ENCODE results near the gene RAB6B.

Gene RAB6B

DNA sequence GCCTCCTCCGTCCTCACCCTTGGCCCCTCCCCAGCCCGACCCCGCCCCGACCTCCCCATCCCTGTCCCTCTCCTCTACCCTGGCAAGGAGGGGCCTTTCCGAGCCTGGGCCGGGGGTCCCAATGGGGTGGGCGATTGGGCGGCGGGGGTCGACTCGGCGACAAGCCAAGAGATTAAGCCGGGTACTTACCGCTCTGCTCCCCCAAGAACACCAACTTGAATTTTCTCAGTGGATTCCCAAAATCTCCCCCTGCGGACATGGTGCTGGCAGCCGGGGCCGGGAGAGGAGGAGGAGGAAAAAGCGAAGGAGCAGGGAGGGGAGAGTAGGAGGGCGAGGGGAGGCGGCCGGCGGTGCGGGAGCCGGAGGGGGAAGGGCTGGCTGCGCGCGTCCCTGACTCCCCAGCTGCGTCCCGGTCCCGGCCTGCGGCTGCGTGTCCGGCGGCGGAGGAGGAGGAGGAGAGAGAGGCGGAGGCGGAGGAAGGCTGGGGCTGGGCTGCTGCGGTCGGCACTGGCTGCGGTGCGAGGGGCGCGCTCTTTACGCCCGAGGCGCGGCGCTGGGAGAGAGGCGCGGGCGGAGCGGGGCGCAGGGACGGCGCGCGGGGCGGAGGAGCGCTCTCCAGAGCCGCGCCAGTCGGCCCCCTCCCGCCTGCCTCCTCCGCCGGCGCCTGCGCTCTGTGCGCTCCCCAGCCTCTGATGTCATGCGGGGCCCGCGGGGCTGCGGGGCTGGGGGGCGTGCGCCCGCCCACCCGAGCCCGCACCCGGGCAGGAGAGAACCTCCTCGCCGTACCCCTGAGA is at the start of gene RAB6B:
RAB6B (minus strand) TSS at position 675 of the 794 bp plus-strand sequence; CDS start at position 259, 416 bp downstream.
- DNase-seq (ENCODE audit: low read depth, low spot score) = no peak

- peak; percentile 93 for DNase-seq (ENCODE audit: low read depth, low spot score)
These were observed 49.1 kb upstream of the RAB6B start for GRCh38 chr3:133944641-133945380.

DNA sequence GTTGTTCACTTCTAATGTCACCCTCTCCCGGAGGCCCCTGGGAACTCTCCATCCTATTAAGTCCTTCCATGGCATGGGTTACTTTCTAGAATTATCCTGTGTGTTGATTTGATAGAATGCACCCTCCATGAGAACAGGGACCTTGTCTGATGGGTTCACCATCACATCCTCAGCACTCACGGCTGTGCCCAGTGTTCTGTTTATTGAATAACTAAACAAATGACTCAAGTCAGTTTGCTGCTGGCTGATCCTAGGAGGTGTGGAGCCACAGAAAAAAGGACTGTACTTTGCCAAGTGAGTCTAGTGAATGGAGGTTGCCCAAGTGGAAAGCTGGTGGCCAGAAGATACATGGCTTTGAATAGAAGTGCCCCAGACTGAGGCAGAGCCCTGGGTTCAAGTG is 48.5 kb upstream of the RAB6B start:
- no peak for DNase-seq (ENCODE audit: low read depth, low spot score)

- DNase-seq (ENCODE audit: low read depth, low spot score) = no peak
These were observed 48.0 kb upstream of the RAB6B start for GRCh38 chr3:133943639-133944141.

GRCh38 chr3:133943031-133943535 is 47.4 kb upstream of the RAB6B start:
- DNase-seq (ENCODE audit: low read depth, low spot score) = no peak

- no peak for DNase-seq (ENCODE audit: low read depth, low spot score)
These were observed 45.7 kb upstream of the RAB6B start for GRCh38 chr3:133941415-133941821.

GRCh38 chr3:133940536-133940935 is 44.9 kb upstream of the RAB6B start:
- no peak for DNase-seq (ENCODE audit: low read depth, low spot score)

- no peak for DNase-seq (ENCODE audit: low read depth, low spot score)
These were observed 43.8 kb upstream of the RAB6B start for GRCh38 chr3:133939463-133939835.

GRCh38 chr3:133938770-133939462 is 43.2 kb upstream of the RAB6B start:
- no peak for DNase-seq (ENCODE audit: low read depth, low spot score)

- DNase-seq (ENCODE audit: low read depth, low spot score) = no peak
These were observed 42.3 kb upstream of the RAB6B start for GRCh38 chr3:133937756-133938601.

DNA sequence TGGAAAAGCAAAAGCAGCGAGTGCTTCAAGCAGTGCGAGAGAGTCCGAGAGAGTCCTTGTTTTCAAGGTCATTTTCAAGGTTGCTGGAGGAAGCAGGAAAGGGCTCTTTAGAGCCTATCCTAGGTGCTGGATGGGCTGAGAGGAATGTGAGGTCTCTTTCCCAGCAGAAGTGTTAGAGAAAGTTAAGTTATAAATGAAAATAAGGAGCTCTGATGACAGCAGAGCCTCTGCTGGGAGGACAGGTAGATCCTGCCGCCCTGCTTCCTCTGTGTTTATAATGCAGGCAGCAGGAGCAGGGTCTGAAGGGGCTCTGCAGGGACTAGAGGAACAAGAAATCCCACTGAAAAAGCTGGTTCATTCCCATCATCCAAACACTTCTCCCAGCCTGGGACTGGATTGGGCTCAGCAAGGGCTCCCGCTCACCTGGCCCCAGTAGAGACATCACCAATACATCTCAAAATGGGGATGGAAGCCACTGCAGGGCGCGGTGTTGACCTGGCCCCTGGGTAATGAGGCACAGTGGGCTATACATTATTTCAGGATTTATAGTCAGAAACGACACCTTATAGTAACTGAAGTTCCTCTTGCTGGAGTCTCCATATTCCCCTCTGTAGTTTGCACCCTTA is 41.5 kb upstream of the RAB6B start:
- DNase-seq (ENCODE audit: low read depth, low spot score) = no peak

DNA sequence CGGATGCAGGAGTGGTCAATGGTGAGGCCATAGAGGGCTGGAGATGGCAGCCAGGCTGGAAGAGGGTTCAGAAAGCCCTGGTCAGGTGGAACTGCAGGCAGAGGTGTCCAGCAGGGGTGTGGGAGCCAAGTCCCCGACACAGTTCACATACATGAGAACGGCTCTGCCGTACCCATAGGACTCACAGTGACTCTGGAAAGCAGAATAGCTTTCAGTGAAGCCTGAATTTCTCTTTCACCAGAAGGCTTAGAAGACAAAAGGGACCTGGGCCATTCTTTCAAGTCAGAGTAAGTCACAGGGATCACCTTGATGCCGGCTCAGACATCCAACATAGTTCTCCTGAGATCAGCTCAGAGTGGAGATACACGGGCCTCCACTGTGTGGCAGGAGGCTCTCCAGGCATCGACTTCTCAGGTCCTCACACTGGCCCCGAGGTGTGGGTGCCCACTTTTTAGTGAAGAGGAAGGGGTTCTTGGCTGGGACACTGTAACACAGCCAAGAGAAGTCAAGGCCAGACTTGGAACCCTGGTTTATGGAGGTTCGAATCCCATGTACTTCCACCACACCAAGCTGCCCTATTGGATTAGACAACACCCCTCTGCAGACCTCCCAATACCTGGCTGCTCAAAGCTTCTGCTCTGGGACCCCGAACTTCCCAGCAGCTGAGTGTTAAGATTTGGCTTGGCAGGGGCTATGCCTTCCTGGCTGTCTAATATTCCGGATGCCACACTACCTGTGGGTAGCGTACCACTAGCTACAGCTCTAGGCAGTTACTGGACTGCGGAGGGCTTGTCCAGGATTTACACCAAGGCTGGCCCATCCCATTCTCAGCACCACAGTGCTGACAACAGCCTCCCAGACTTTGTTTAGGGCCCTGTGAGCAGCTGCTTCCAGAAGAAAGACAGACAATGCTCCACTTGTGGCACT is 40.4 kb upstream of the RAB6B start:
- DNase-seq (ENCODE audit: low read depth, low spot score) = no peak

DNA sequence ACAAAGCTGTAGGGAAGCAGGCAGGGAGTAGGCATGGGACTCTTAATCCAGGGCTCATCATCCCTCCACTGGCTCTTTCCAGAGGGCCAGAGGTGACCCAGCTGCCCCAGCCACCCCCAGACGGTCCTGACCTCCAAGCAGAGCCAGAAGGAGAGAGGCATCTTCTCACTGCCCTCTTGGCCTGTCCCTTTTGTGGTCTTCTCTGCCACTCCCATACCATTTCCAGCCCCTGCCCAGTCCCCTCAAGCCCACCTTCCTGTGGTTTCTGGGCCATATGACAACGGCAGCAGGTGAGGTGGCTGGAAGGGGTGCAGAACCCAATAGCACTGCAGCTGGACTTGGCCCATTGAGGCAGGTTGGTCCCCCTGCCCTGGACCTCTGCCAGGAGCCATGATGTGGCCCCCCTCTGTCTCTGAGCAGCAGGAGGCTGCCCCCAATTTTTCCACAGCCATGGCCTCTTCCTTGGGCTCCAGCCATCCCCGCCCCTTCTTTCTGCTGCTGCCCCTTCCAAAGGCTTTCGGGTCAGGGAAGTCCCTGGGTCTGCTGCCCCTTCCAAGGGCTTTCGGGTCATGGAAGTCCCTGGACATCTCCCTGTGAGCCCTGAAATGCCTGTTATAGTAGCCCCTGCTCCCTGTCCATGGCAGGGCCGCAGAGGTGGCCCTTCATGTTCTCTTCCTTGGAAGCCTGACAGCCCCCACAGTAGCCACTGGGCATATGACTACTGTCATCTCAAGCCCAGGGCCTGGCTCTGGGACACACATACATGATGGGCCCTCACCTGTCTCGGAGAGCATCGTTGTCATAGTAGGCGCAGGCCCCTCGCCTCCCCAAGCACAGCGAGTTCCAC is 39.5 kb upstream of the RAB6B start:
- no peak for DNase-seq (ENCODE audit: low read depth, low spot score)

DNA sequence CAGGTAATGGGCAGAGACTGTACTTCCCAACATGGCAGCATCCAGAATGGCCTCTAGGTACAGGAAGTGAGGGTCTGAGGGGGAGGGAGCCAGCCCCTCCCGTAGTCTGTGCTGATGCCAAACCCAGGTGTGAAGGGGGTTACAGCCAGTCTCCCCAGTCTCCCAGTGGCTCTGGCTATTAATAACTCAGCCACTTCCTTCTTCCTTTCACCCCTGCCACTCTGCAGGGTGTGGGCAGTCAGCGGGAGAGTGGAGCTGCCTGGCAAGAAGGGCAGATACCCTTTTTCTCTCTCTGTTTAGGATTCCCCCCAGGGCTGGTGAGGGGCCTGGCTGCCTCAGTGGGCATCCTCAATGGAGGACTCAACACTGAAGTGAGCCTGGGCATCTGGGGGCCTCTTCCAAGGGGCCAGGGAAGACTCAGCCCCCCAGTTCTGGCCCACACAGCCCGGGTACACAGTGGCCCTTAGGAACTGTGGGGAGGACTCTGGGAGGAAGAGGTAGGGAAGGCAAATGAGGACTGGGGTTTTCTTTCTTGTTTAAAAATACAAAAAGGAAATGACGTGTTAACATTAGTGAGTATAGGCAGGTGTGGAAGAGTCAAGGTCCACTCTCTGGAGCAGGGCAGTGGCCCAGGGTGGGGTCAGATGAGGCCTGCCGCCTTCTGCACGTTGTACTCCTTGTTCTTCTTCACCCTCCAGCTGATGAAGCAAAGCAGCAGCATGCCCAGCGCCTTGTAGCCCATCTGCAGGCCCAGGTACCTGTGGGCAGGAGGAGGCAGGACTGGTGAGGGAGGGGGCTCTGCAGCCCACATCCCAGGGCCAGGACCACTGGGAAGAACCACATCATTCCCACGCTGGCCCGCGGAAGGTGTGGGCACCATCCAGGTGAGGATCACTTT is 38.6 kb upstream of the RAB6B start:
- no peak for DNase-seq (ENCODE audit: low read depth, low spot score)

DNA sequence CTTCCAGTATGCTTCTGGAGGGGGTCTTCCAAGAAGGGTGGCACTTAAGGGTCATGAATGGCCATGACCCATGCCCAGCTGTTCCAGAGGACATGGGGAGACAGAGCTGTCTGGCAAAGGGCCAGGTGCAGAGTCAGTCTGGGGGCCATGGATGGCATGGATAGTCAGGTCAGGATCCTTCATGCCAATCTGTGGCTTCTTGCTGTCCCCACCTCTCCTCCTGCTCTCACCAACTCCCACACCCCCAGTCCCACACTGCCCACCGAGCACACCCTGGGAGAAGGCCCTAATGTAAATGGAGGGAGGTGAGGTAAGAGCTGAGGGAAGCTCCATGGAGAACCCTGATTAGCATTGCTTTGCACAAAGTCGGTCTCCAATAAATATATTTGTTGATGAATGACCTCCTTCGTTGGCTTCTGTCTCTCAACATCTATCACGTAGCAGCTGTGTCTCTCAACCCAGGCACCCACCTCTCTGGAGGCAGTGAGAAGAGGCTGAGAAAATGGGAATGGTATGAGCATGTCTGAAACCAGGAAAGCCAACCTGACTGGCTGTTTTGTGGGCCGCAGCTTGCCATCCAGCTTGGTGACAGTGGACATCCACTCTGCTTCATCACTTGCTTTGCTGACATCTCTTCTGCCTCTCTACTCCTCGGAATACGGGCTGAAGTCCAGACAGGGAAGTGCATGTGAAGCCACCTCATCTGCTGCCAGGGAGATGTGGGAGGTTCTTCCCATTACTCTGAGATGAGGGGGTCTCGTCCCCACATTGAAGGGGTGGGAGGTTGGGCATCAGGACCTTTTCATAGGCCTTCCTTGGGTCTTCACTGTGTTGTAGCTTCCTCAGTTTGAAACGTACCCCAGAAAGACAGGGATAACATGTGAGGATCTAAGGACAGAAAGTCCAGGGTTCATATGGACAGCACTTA is 37.7 kb upstream of the RAB6B start:
- no peak for DNase-seq (ENCODE audit: low read depth, low spot score)

GRCh38 chr3:133932009-133932408 is 36.3 kb upstream of the RAB6B start:
- no peak for DNase-seq (ENCODE audit: low read depth, low spot score)
